Duodenal mucosa (tissue), 2 donors: ENCODE data around the gene IL17B.

Experiments used
- H3K27ac ChIP-seq: one replicate; pipeline ENCODE4 v1.7.0; 2013; ENCODE audit warnings: low read depth, low read length
- H3K27me3 ChIP-seq, 2 donors: one replicate each; pipeline ENCODE4 v1.7.0; 2013; ENCODE audit warnings: low read length in 2 of 2, control low read depth in 1 of 2; ENCODE audit not compliant: insufficient read depth in 2 of 2, control insufficient read depth in 1 of 2
- H3K36me3 ChIP-seq, 2 donors: one replicate each; pipeline ENCODE4 v1.7.0; 2013; ENCODE audit warnings: low read length in 2 of 2, control low read depth in 1 of 2; ENCODE audit not compliant: insufficient read depth in 2 of 2, control insufficient read depth in 1 of 2
- H3K4me1 ChIP-seq, 2 donors: one replicate each; pipeline ENCODE4 v1.7.0; 2013; ENCODE audit warnings: low read length in 2 of 2, control low read depth in 1 of 2; ENCODE audit not compliant: insufficient read depth in 2 of 2, control insufficient read depth in 1 of 2
- H3K4me3 ChIP-seq, 2 donors: one replicate each; pipeline ENCODE4 v1.7.0; 2013; ENCODE audit warnings: low read length in 2 of 2, low read depth in 1 of 2
- H3K9ac ChIP-seq, 2 donors: one replicate each; pipeline ENCODE4 v1.7.0; 2013; ENCODE audit warnings: low read length in 2 of 2, low read depth in 1 of 2
- H3K9me3 ChIP-seq, 2 donors: one replicate each; pipeline ENCODE4 v1.7.0; 2013; ENCODE audit warnings: low read length in 2 of 2, control low read depth in 1 of 2; ENCODE audit not compliant: control insufficient read depth in 1 of 2

Gene IL17B

GRCh38 chr5:149367249-149367971 lies 11.7 kb downstream of the IL17B start:
- Histone ChIP-seq H3K4me3 (no peak overlapping the region), H3K4me1 (peaks cover 0 to 3% of the 10 kb centered on the region in 2 donors), H3K27me3 (no peaks in the 10 kb centered on the region), H3K9ac (no peak overlapping the region), H3K36me3 (no peaks in the 10 kb centered on the region), H3K9me3 (no peaks in the 10 kb centered on the region), H3K27ac (no peak overlapping the region)

- Histone ChIP-seq H3K4me3 (no peak overlapping the region), H3K27me3 (no peaks in the 10 kb centered on the region), H3K9me3 (no peaks in the 10 kb centered on the region), H3K4me1 (peaks cover 0 to 3% of the 10 kb centered on the region in 2 donors), H3K9ac (no peak overlapping the region), H3K27ac (no peak overlapping the region), H3K36me3 (no peaks in the 10 kb centered on the region)
Observed at GRCh38 chr5:149366169-149366729, 12.8 kb downstream of the IL17B start.

GRCh38 chr5:149365418-149365817 lies 13.7 kb downstream of the IL17B start:
- Histone ChIP-seq H3K4me1 (peaks cover 0 to 3% of the 10 kb centered on the region in 2 donors), H3K36me3 (no peaks in the 10 kb centered on the region), H3K9me3 (no peaks in the 10 kb centered on the region), H3K27ac (no peak overlapping the region), H3K27me3 (no peaks in the 10 kb centered on the region), H3K4me3 (no peak overlapping the region), H3K9ac (no peak overlapping the region)

GRCh38 chr5:149364719-149365118 lies 14.4 kb downstream of the IL17B start:
- Histone ChIP-seq H3K27me3 (no peaks in the 10 kb centered on the region), H3K9ac (no peak overlapping the region), H3K36me3 (no peaks in the 10 kb centered on the region), H3K4me1 (peaks cover 0 to 3% of the 10 kb centered on the region in 2 donors), H3K9me3 (no peaks in the 10 kb centered on the region), H3K4me3 (no peak overlapping the region), H3K27ac (no peak overlapping the region)

GRCh38 chr5:149363936-149364335 lies 15.2 kb downstream of the IL17B start:
- Histone ChIP-seq H3K9me3 (no peaks in the 10 kb centered on the region), H3K4me1 (peaks cover 3 to 5% of the 10 kb centered on the region in 2 donors), H3K9ac (no peak overlapping the region), H3K36me3 (no peaks in the 10 kb centered on the region), H3K4me3 (no peak overlapping the region), H3K27me3 (no peaks in the 10 kb centered on the region), H3K27ac (no peak overlapping the region)

GRCh38 chr5:149363358-149363757 lies 15.7 kb downstream of the IL17B start:
- H3K36me3 ChIP-seq, result no peaks in the 10 kb centered on the region
- H3K9me3 ChIP-seq, result no peaks in the 10 kb centered on the region
- no peak overlapping the region for H3K9ac ChIP-seq
- no peak overlapping the region for H3K4me3 ChIP-seq
- H3K4me1 ChIP-seq, result peaks cover 9 to 11% of the 10 kb centered on the region in 2 donors
- no peaks in the 10 kb centered on the region for H3K27me3 ChIP-seq
- no peak overlapping the region for H3K27ac ChIP-seq

GRCh38 chr5:149362541-149362940 lies 16.6 kb downstream of the IL17B start:
- Histone ChIP-seq H3K4me1 (peaks cover 12 to 15% of the 10 kb centered on the region in 2 donors), H3K9ac (no peak overlapping the region), H3K27ac (no peak overlapping the region), H3K36me3 (no peaks in the 10 kb centered on the region), H3K9me3 (no peaks in the 10 kb centered on the region), H3K4me3 (no peak overlapping the region), H3K27me3 (no peaks in the 10 kb centered on the region)

GRCh38 chr5:149360272-149360671 lies 18.8 kb downstream of the IL17B start:
- H3K9ac ChIP-seq, result no peak overlapping the region
- H3K27ac ChIP-seq, result no peak overlapping the region
- peaks cover 17 to 18% of the 10 kb centered on the region in 2 donors for H3K4me1 ChIP-seq
- no peak overlapping the region for H3K4me3 ChIP-seq
- peaks cover 0 to 4% of the 10 kb centered on the region in 2 donors for H3K36me3 ChIP-seq
- no peaks in the 10 kb centered on the region for H3K9me3 ChIP-seq
- no peaks in the 10 kb centered on the region for H3K27me3 ChIP-seq

- Histone ChIP-seq H3K27me3 (no peaks in the 10 kb centered on the region), H3K9ac (peak overlapping the region in 1 of 2 donors; percentile 76), H3K27ac (no peak overlapping the region), H3K9me3 (no peaks in the 10 kb centered on the region), H3K36me3 (peaks cover 0 to 9% of the 10 kb centered on the region in 2 donors), H3K4me3 (peak overlapping the region; percentile 80 to 84), H3K4me1 (peaks cover 17 to 18% of the 10 kb centered on the region in 2 donors)
Observed at GRCh38 chr5:149358868-149359495, 20.1 kb downstream of the IL17B start.

- no peaks in the 10 kb centered on the region for H3K9me3 ChIP-seq
- no peaks in the 10 kb centered on the region for H3K27me3 ChIP-seq
- H3K4me1 ChIP-seq, result peaks cover 17 to 18% of the 10 kb centered on the region in 2 donors
- peaks cover 5 to 9% of the 10 kb centered on the region in 2 donors for H3K36me3 ChIP-seq
- H3K4me3 ChIP-seq, result peak overlapping the region; percentile 80 to 84
- peak overlapping the region; percentile 76 to 84 for H3K9ac ChIP-seq
- no peak overlapping the region for H3K27ac ChIP-seq
Observed at GRCh38 chr5:149358294-149358651, 20.8 kb downstream of the IL17B start.
